Thoracic aorta (tissue), 2 donors: Measurements from ENCODE around the gene MED7. TPM values are rescaled to one million over a fixed set of nuclear protein-coding genes. Genes with fewer than 3 reads are reported as not detected.

ENCODE experiments used
- ATAC-seq: fragments of 150-250 bp; one replicate; pipeline ENCODE4 v1.8.0; 2017; ENCODE audit warnings: low read depth; ENCODE audit not compliant: insufficient number of reproducible peaks, low FRiP score
- DNase-seq: peaks from one replicate; pipeline ENCODE4 v3.0.0-alpha.2; 2020; ENCODE audit warnings: low spot score
- H3K27ac ChIP-seq, 2 donors: fragments of 200-600 bp; sonication (generic); 1 replicate in 1 of 2; 2 replicates in 1 of 2; pipeline ENCODE4 v1.5.1; 2016; ENCODE audit warnings: mild to moderate bottlenecking in 2 of 2, moderate library complexity in 2 of 2
- H3K27me3 ChIP-seq: fragments of 200-600 bp; sonication (generic); replicated peaks from 2 replicates; pipeline ENCODE4 v1.6.0; 2016; ENCODE audit warnings: mild to moderate bottlenecking; ENCODE audit not compliant: insufficient read depth
- H3K36me3 ChIP-seq: fragments of 200-600 bp; sonication (generic); one replicate; pipeline ENCODE4 v1.5.1; 2016
- H3K4me1 ChIP-seq, 2 donors: fragments of 200-600 bp; sonication (generic); 1 replicate in 1 of 2; 2 replicates in 1 of 2; pipeline versions ENCODE4 v1.5.1 to v1.6.0; 2016; ENCODE audit warnings: low read depth in 2 of 2, mild to moderate bottlenecking in 1 of 2; ENCODE audit not compliant: control insufficient read depth in 1 of 2
- H3K4me3 ChIP-seq: fragments of 200-600 bp; sonication (generic); 2 replicates; pipeline ENCODE4 v1.5.1; 2016; ENCODE audit warnings: mild to moderate bottlenecking
- H3K9me3 ChIP-seq: fragments of 200-600 bp; sonication (generic); 2 replicates; pipeline ENCODE4 v1.5.1; 2016
- CTCF ChIP-seq: fragments of 200-600 bp; sonication (generic); IDR thresholded peaks from one replicate; pipeline ENCODE4 v1.5.1; 2019; ENCODE audit warnings: antibody characterized with exemption
- total RNA-seq, 2 donors: library from RNA; depleted of rRNA; stranded (reverse); fragments of >200 nt; gene quantifications; one replicate each; pipeline versions ENCODE4 v1.1.0 to v1.2.3, GENCODE V29; 2016

The MED7 gene
- total RNA-seq, 2 donors from 2014 or later: 5.1 to 8.1 TPM

- no peak overlapping the region for H3K27ac ChIP-seq
- H3K4me1 ChIP-seq: no peaks in the 10 kb centered on the region
- ATAC-seq (no peak), DNase-seq (no peak)
- no peaks in the 10 kb centered on the region for H3K36me3 ChIP-seq
- no peaks in the 10 kb centered on the region for H3K27me3 ChIP-seq
- no peaks in the 10 kb centered on the region for H3K9me3 ChIP-seq
- TF ChIP-seq CTCF: no peak
- H3K4me3 ChIP-seq: peak overlapping the region; percentile 64
These were observed 35.2 kb downstream of the MED7 start for GRCh38 chr5:157107508-157107907.

- Histone ChIP-seq H3K27ac (peak overlapping the region in 1 of 2 donors; percentile 28), H3K4me1 (no peaks in the 10 kb centered on the region), H3K27me3 (no peaks in the 10 kb centered on the region), H3K9me3 (no peaks in the 10 kb centered on the region), H3K36me3 (no peaks in the 10 kb centered on the region), H3K4me3 (peak overlapping the region; percentile 64)
- DNase-seq (no peak), ATAC-seq (peak; percentile 46)
- no peak for TF ChIP-seq CTCF
These were observed 35.8 kb downstream of the MED7 start for GRCh38 chr5:157106630-157107461.

- Histone ChIP-seq H3K27ac (no peak overlapping the region), H3K9me3 (no peaks in the 10 kb centered on the region), H3K27me3 (no peaks in the 10 kb centered on the region), H3K4me3 (no peak overlapping the region), H3K4me1 (peaks cover 4 to 9% of the 10 kb centered on the region in 2 donors), H3K36me3 (no peaks in the 10 kb centered on the region)
- peak; percentile 72 for ATAC-seq
- TF ChIP-seq CTCF: no peak
- DNase-seq: no peak
These were observed 42.5 kb downstream of the MED7 start for GRCh38 chr5:157100140-157100679.

- Histone ChIP-seq H3K9me3 (no peaks in the 10 kb centered on the region), H3K4me1 (no peaks in the 10 kb centered on the region), H3K27ac (no peak overlapping the region), H3K36me3 (no peaks in the 10 kb centered on the region), H3K27me3 (no peaks in the 10 kb centered on the region), H3K4me3 (no peak overlapping the region)
- ATAC-seq: no peak
- TF ChIP-seq CTCF: no peak
- DNase-seq: no peak
These were observed 54.2 kb downstream of the MED7 start for GRCh38 chr5:157088342-157088990.

Other genes with a start within 250 kb of the MED7 start
- gene TIMD4, start 179.6 kb downstream of the MED7 start, total RNA-seq: 1 to 10 TPM in 1 of 2 donors, not detected in 1; 7.6 TPM
- gene HAVCR1, start 83.7 kb downstream of the MED7 start, total RNA-seq: 1 to 10 TPM; 2.0 to 6.9 TPM
- 10 to 100 TPM; 16.8 to 38.0 TPM for gene HAVCR2, start 33.8 kb downstream of the MED7 start, total RNA-seq
- gene GARIN3, start 23.4 kb upstream of the MED7 start, total RNA-seq: not detected
- gene ITK, start 38.0 kb upstream of the MED7 start, total RNA-seq: 1 to 10 TPM; 3.4 to 8.2 TPM
- gene CYFIP2, start 123.3 kb upstream of the MED7 start, total RNA-seq: 100 to 1,000 TPM in 1 of 2 donors, 10 to 100 TPM in 1; 60.0 to 192 TPM